ENCODE data around the gene ITIH4. TPM values are rescaled to one million over a fixed set of nuclear protein-coding genes. Genes with fewer than 3 reads are reported as not detected.
A peak's percentile ranks its signal among the peaks of the same experiment; 100 is the strongest.

ITIH4 gene
- total RNA-seq, 3 donors from 2014 or later (not counting 1 experiment from before 2014, with no cell fraction given): 28.2 to 33.0 (median 32.8) TPM

- intact Hi-C loops (cut with micrococcal nuclease): loop anchor here (10.0 kb wide), 1 partner anchor 89 kb away; no protein-coding TSS in a partner anchor
Measured at GRCh38 chr3:52845691-52846431, 15.4 kb upstream of the ITIH4 start.

GRCh38 chr3:52845157-52845556 lies 14.7 kb upstream of the ITIH4 start:
- Mint-ChIP-seq H3K9me3 (no peaks in the 10 kb centered on the region), H3K27ac (no peak overlapping the region), H3K4me1 (peaks cover 13 to 27% of the 10 kb centered on the region in 2 donors), H3K36me3 (peaks cover 9% of the 10 kb centered on the region), H3K4me3 (no peak overlapping the region), H3K27me3 (ENCODE audit: low read depth in 2 of 2) (no peaks in the 10 kb centered on the region)
- DNase-seq: no peak
- 77% methylated on average over 5 of the region's 6 CpGs for WGBS (ENCODE audit: insufficient coverage)
- peaks cover 21% of the 10 kb centered on the region for H3K4me1 ChIP-seq (ENCODE audit: control insufficient read depth, insufficient read depth, low read length)
- no peak overlapping the region for H3K27ac ChIP-seq (ENCODE audit: low read length)
- H3K4me3 ChIP-seq (ENCODE audit: low read length): no peak overlapping the region
- no peaks in the 10 kb centered on the region for H3K27me3 ChIP-seq (ENCODE audit: control insufficient read depth, insufficient read depth, low read length)
- no peak for TF ChIP-seq CTCF (IDR thresholded peaks at IDR 0.05)
- H3K36me3 ChIP-seq (ENCODE audit: control insufficient read depth, insufficient read depth, low read length): peaks cover 38% of the 10 kb centered on the region
- no peaks in the 10 kb centered on the region for H3K9me3 ChIP-seq (ENCODE audit: control insufficient read depth, insufficient read depth, low read length)
- ATAC-seq: no peak
- intact Hi-C loops (cut with micrococcal nuclease): loop anchor here (10.0 kb wide), 1 partner anchor 90 kb away; no protein-coding TSS in a partner anchor

More at GRCh38 chr3:52845691-52846431, 15.4 kb upstream of the ITIH4 start:
- Histone ChIP-seq H3K36me3 (ENCODE audit: control insufficient read depth, insufficient read depth, low read length) (peaks cover 39% of the 10 kb centered on the region), H3K4me3 (ENCODE audit: low read length) (no peak overlapping the region), H3K27me3 (ENCODE audit: control insufficient read depth, insufficient read depth, low read length) (no peaks in the 10 kb centered on the region), H3K9me3 (ENCODE audit: control insufficient read depth, insufficient read depth, low read length) (no peaks in the 10 kb centered on the region), H3K4me1 (ENCODE audit: control insufficient read depth, insufficient read depth, low read length) (peaks cover 14% of the 10 kb centered on the region), H3K27ac (ENCODE audit: low read length) (no peak overlapping the region)
- H3K27me3 Mint-ChIP-seq (ENCODE audit: low read depth in 2 of 2): no peaks in the 10 kb centered on the region
- peaks cover 9 to 20% of the 10 kb centered on the region in 2 donors for H3K4me1 Mint-ChIP-seq
- H3K36me3 Mint-ChIP-seq: peaks cover 9% of the 10 kb centered on the region
- peak in 1 of 3 donors; percentile 50 for ATAC-seq
- 88% methylated on average over 7 of the region's 7 CpGs for WGBS (ENCODE audit: insufficient coverage)
- no peak overlapping the region for H3K27ac Mint-ChIP-seq
- no peaks in the 10 kb centered on the region for H3K9me3 Mint-ChIP-seq
- TF ChIP-seq CTCF (IDR thresholded peaks at IDR 0.05): peak; percentile 23
- no peak overlapping the region for H3K4me3 Mint-ChIP-seq
- DNase-seq: peak in 1 of 2 donors; percentile 47

GRCh38 chr3:52844290-52844975 lies 14.0 kb upstream of the ITIH4 start:
- 93% methylated on average over 18 of the region's 18 CpGs for WGBS (ENCODE audit: insufficient coverage)
- Mint-ChIP-seq H3K4me3 (no peak overlapping the region), H3K4me1 (peaks cover 20 to 34% of the 10 kb centered on the region in 2 donors), H3K36me3 (peaks cover 9% of the 10 kb centered on the region), H3K27ac (no peak overlapping the region), H3K9me3 (no peaks in the 10 kb centered on the region), H3K27me3 (ENCODE audit: low read depth in 2 of 2) (no peaks in the 10 kb centered on the region)
- Histone ChIP-seq H3K27me3 (ENCODE audit: control insufficient read depth, insufficient read depth, low read length) (no peaks in the 10 kb centered on the region), H3K9me3 (ENCODE audit: control insufficient read depth, insufficient read depth, low read length) (no peaks in the 10 kb centered on the region), H3K4me1 (ENCODE audit: control insufficient read depth, insufficient read depth, low read length) (peaks cover 28% of the 10 kb centered on the region), H3K4me3 (ENCODE audit: low read length) (no peak overlapping the region), H3K27ac (ENCODE audit: low read length) (no peak overlapping the region), H3K36me3 (ENCODE audit: control insufficient read depth, insufficient read depth, low read length) (peaks cover 36% of the 10 kb centered on the region)
- DNase-seq (no peak), ATAC-seq (no peak)
- intact Hi-C loops (cut with micrococcal nuclease): loop anchor here (10.0 kb wide), 1 partner anchor 90 kb away; no protein-coding TSS in a partner anchor
- TF ChIP-seq CTCF (IDR thresholded peaks at IDR 0.05): no peak

Data from natural killer cell (primary cell).